ENCODE results near the gene IRF8.

IRF8 gene

GRCh38 chr16:85947230-85948137 is 48.5 kb downstream of the IRF8 start:
- TF ChIP-seq TCF4 (CRISPR knock-in tag; IDR thresholded peaks at IDR 0.05; ENCODE audit: borderline replicate concordance) (no peak), PPARA (CRISPR knock-in tag; IDR thresholded peaks at IDR 0.05; ENCODE audit: borderline replicate concordance) (no peak), RARB (CRISPR knock-in tag; IDR thresholded peaks at IDR 0.05) (no peak), BACH2 (CRISPR knock-in tag; IDR thresholded peaks at IDR 0.05; ENCODE audit: borderline replicate concordance) (no peak), ISL1 (CRISPR knock-in tag; IDR thresholded peaks at IDR 0.05) (no peak), GLIS3 (CRISPR knock-in tag; IDR thresholded peaks at IDR 0.05) (no peak), TOX (CRISPR knock-in tag; IDR thresholded peaks at IDR 0.05; ENCODE audit: borderline replicate concordance) (no peak), POU6F1 (CRISPR knock-in tag; IDR thresholded peaks at IDR 0.05; ENCODE audit: borderline replicate concordance, low read depth) (no peak), ESRRG (CRISPR knock-in tag; IDR thresholded peaks at IDR 0.05) (no peak), ZC3H10 (CRISPR knock-in tag; IDR thresholded peaks at IDR 0.05) (no peak), TSHZ2 (CRISPR knock-in tag; IDR thresholded peaks at IDR 0.05) (no peak), ZNF8 (CRISPR knock-in tag; IDR thresholded peaks at IDR 0.05) (no peak)
- TF ChIP-seq, protein P1, sequence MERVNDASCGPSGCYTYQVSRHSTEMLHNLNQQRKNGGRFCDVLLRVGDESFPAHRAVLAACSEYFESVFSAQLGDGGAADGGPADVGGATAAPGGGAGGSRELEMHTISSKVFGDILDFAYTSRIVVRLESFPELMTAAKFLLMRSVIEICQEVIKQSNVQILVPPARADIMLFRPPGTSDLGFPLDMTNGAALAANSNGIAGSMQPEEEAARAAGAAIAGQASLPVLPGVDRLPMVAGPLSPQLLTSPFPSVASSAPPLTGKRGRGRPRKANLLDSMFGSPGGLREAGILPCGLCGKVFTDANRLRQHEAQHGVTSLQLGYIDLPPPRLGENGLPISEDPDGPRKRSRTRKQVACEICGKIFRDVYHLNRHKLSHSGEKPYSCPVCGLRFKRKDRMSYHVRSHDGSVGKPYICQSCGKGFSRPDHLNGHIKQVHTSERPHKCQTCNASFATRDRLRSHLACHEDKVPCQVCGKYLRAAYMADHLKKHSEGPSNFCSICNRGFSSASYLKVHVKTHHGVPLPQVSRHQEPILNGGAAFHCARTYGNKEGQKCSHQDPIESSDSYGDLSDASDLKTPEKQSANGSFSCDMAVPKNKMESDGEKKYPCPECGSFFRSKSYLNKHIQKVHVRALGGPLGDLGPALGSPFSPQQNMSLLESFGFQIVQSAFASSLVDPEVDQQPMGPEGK (CRISPR knock-in tag; IDR thresholded peaks at IDR 0.05; ENCODE audit: borderline replicate concordance) = no peak
- TF ChIP-seq, protein P2, sequence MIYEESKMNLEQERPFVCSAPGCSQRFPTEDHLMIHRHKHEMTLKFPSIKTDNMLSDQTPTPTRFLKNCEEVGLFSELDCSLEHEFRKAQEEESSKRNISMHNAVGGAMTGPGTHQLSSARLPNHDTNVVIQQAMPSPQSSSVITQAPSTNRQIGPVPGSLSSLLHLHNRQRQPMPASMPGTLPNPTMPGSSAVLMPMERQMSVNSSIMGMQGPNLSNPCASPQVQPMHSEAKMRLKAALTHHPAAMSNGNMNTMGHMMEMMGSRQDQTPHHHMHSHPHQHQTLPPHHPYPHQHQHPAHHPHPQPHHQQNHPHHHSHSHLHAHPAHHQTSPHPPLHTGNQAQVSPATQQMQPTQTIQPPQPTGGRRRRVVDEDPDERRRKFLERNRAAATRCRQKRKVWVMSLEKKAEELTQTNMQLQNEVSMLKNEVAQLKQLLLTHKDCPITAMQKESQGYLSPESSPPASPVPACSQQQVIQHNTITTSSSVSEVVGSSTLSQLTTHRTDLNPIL (CRISPR knock-in tag; IDR thresholded peaks at IDR 0.05; ENCODE audit: low read depth) = no peak
- no peak for ATAC-seq

DNA sequence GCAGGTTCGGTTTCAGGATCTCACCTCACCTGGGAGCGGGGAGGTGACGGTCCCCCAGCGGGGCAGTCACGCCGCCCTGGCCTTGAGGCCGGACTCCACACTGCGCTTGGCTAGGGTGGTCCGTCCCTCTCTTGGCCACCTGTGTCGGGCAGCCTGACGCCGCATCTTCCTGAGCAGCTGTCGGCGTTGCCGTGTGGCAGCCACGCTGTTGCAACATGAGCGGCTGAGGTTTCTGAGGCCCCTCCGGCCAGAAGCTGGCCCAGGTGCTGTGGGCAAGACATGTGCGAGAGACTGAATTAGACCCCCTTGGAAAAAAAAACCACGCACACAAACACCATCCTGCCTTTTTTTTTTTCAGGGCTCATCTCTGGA is 49.2 kb downstream of the IRF8 start:
- no peak for TF ChIP-seq GLIS3 (CRISPR knock-in tag; IDR thresholded peaks at IDR 0.05)
- TF ChIP-seq BACH2 (CRISPR knock-in tag; IDR thresholded peaks at IDR 0.05; ENCODE audit: borderline replicate concordance) = no peak
- TF ChIP-seq TCF4 (CRISPR knock-in tag; IDR thresholded peaks at IDR 0.05; ENCODE audit: borderline replicate concordance) = no peak
- TF ChIP-seq ISL1 (CRISPR knock-in tag; IDR thresholded peaks at IDR 0.05) = no peak
- TF ChIP-seq RARB (CRISPR knock-in tag; IDR thresholded peaks at IDR 0.05) = no peak
- TF ChIP-seq ZNF565 (CRISPR knock-in tag; conservative IDR thresholded peaks at IDR 0.05; ENCODE audit: low read depth) = no peak
- TF ChIP-seq ZFP30 (CRISPR knock-in tag; IDR thresholded peaks at IDR 0.05) = no peak
- no peak for TF ChIP-seq ZC3H10 (CRISPR knock-in tag; IDR thresholded peaks at IDR 0.05)
- TF ChIP-seq, protein P3, sequence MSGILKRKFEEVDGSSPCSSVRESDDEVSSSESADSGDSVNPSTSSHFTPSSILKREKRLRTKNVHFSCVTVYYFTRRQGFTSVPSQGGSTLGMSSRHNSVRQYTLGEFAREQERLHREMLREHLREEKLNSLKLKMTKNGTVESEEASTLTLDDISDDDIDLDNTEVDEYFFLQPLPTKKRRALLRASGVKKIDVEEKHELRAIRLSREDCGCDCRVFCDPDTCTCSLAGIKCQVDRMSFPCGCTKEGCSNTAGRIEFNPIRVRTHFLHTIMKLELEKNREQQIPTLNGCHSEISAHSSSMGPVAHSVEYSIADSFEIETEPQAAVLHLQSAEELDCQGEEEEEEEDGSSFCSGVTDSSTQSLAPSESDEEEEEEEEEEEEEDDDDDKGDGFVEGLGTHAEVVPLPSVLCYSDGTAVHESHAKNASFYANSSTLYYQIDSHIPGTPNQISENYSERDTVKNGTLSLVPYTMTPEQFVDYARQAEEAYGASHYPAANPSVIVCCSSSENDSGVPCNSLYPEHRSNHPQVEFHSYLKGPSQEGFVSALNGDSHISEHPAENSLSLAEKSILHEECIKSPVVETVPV (CRISPR knock-in tag; IDR thresholded peaks at IDR 0.05) = no peak
- ATAC-seq = no peak

DNA sequence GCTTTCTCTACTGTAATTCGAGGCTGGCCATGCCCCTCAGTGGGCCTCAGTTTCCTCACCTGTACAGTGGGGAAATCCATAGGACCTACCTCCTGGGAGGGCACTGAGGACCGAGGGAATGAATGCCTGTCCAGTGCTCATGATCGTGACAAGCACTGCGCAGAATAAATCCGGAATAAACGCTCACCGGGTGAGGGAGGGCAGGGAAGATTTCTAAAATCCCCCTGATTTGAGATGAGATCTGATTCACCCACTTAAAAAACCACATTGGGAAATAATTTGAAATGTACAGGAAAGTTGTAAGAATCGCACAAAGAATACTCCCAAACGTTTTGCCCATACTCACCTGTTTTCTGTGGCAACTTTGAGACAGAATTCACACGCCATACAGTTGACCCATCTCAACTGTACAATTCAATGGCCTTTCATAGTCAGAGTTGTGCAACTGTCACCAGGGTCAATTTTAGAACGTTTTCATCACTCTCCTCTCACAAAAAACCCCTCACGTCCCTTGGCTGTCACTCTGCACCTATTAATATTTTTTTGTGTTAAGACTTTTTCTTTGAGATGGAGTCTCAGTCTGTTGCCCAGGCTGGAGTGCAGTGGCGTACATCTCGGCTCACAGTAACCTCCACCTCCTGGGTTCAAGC is 49.8 kb downstream of the IRF8 start:
- TF ChIP-seq TSHZ2 (CRISPR knock-in tag; IDR thresholded peaks at IDR 0.05) (no peak), ZFP3 (CRISPR knock-in tag; IDR thresholded peaks at IDR 0.05) (no peak), RARB (CRISPR knock-in tag; IDR thresholded peaks at IDR 0.05) (no peak), ARNTL (CRISPR knock-in tag; IDR thresholded peaks at IDR 0.05; ENCODE audit: borderline replicate concordance, low read depth) (no peak), ZC3H10 (CRISPR knock-in tag; IDR thresholded peaks at IDR 0.05) (no peak), ZFP30 (CRISPR knock-in tag; IDR thresholded peaks at IDR 0.05) (no peak), PPARA (CRISPR knock-in tag; IDR thresholded peaks at IDR 0.05; ENCODE audit: borderline replicate concordance) (no peak), BACH2 (CRISPR knock-in tag; IDR thresholded peaks at IDR 0.05; ENCODE audit: borderline replicate concordance) (no peak), ESRRG (CRISPR knock-in tag; IDR thresholded peaks at IDR 0.05) (no peak), ISL1 (CRISPR knock-in tag; IDR thresholded peaks at IDR 0.05) (no peak), SNAI2 (CRISPR knock-in tag; IDR thresholded peaks at IDR 0.05) (no peak)
- TF ChIP-seq, protein P1 (CRISPR knock-in tag; IDR thresholded peaks at IDR 0.05; ENCODE audit: borderline replicate concordance) = no peak
- ATAC-seq = no peak
